NT2/D1 (cell line): ENCODE data around the gene GDF7.

Experiments
- YY1 ChIP-seq: IDR thresholded peaks from 2 replicates; pipeline ENCODE4 v1.6.1; 2011; ENCODE audit not compliant: insufficient read length, insufficient read depth
- ZNF274 ChIP-seq: IDR thresholded peaks from 2 replicates; pipeline ENCODE4 v1.6.1; 2011; ENCODE audit warnings: mild to moderate bottlenecking, low read depth, low read length

DNA sequence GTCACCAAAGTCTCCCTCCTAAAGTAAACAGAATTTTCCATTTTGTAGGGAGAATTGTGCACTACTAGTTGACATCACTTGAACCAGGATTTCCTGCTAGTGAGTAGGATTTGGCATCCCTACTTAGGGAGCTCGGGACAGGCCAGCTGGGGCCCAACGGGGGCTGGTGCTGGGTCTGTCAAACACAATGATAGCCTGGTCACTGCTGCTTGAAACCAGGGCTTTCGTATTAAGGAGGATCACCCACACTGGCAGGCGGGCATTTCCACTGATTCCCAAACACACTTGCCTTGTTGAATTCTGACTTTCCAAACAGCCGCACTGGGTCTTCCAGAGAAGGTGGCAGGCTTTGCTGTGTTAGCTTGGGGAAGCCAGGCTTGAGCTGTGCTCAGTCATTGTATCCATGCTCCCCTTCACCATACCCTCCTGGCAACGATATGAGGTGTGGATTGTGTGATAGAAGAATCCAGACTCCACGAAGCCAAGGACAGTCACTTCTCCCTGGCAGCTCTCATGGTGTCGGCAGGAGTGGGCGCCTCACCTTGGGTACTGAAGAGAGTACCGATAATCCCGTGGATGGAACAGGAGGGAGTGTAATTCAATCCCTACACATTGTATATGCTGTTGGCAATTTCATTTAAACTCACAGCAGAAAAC lies 7.5 kb downstream of the GDF7 start:
- TF ChIP-seq ZNF274 (no peak), YY1 (no peak)
